Stimulated activated naive CD8-positive, alpha-beta T cell treated with anti-CD3 and anti-CD28 coated beads, Interleukin-15, Interleukin-2, amounts not matched to agents 100 ng/mL and 50 ng/mL, for 24 hours (primary cell): Measurements from ENCODE around the gene KIF18B.

Experiments
- H3K27ac Mint-ChIP-seq: one replicate; pipeline ENCODE4 v1.8.0; 2021; ENCODE audit warnings: mild to moderate bottlenecking, mixed read lengths
- H3K27me3 Mint-ChIP-seq: one replicate; pipeline ENCODE4 v1.8.0; 2021; ENCODE audit warnings: mixed read lengths
- H3K36me3 Mint-ChIP-seq: one replicate; pipeline ENCODE4 v1.8.0; 2021; ENCODE audit warnings: low read depth, mixed read lengths
- H3K4me1 Mint-ChIP-seq: one replicate; pipeline ENCODE4 v1.8.0; 2021; ENCODE audit warnings: low read depth, mixed read lengths
- H3K4me3 Mint-ChIP-seq: one replicate; pipeline ENCODE4 v1.8.0; 2021; ENCODE audit warnings: mild to moderate bottlenecking, mixed read lengths
- H3K9me3 Mint-ChIP-seq: one replicate; pipeline ENCODE4 v1.8.0; 2021; ENCODE audit warnings: mixed read lengths

The KIF18B gene

DNA sequence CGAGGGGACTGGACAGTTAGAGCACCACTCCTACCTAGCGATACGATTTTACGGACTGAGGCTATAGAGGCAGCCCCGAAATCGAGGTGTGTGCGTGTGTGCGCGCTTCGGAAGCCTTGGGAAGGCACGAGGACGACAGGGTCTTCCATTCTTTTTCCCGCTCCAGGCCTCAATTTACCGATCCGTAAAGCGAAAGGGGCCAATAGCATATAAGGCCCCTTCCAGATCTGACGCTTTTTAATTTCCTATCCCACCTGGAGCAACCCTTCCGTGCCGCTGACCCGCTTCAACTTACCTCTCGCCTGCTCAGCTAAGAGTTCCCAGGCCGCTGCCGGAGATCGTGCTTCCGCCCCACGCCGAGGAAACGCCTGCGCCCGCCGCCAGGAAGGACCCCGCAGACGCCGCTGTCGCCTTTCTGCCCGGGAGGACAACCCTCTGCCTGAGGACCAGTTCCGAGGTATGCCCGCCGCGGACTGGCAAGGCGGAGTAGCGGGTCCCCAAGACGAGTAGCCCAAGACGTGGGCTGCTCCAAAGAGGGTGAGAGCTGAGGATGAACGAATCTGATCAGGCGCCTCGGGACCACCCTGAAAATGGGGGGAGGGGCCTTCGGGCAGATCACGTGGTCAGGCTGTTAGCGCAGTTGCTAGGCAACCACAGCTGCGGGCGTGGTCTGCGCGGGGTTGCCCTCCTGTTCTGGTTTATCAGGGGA, 48.3 kb downstream of the KIF18B start, which contains the start of gene EFTUD2:
Gene EFTUD2 (minus strand): TSS at position 372 of the 709 bp plus-strand sequence. CDS start 4,924 bp downstream, outside the sequence.
- Mint-ChIP-seq H3K4me3 (peak within 1 kb of the TSS; percentile 97), H3K27me3 (no peaks in the 10 kb centered on the region), H3K27ac (peak within 1 kb of the TSS; percentile 100), H3K9me3 (no peaks in the 10 kb centered on the region), H3K36me3 (peaks cover 21% of the 10 kb centered on the region), H3K4me1 (peaks cover 37% of the 10 kb centered on the region)

DNA sequence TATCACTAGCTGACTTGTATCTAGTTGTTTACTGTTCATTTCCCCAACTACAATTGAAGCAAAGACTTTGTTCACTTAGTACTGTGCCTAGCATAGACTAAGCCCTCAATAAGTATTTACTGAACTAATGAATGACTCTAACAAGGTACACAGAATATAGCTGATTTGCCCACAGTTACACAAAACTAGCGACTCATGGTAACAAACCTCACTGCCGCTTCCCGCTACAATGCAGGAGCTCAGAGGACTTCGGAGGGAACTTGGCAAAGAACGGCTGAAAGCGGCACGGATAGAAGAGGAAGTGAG, 48.9 kb downstream of the KIF18B start:
- H3K36me3 Mint-ChIP-seq: peaks cover 22% of the 10 kb centered on the region
- no peaks in the 10 kb centered on the region for H3K27me3 Mint-ChIP-seq
- H3K4me1 Mint-ChIP-seq: peaks cover 37% of the 10 kb centered on the region
- H3K27ac Mint-ChIP-seq: peak overlapping the region; percentile 100
- H3K9me3 Mint-ChIP-seq: no peaks in the 10 kb centered on the region
- H3K4me3 Mint-ChIP-seq: peak overlapping the region; percentile 97

DNA sequence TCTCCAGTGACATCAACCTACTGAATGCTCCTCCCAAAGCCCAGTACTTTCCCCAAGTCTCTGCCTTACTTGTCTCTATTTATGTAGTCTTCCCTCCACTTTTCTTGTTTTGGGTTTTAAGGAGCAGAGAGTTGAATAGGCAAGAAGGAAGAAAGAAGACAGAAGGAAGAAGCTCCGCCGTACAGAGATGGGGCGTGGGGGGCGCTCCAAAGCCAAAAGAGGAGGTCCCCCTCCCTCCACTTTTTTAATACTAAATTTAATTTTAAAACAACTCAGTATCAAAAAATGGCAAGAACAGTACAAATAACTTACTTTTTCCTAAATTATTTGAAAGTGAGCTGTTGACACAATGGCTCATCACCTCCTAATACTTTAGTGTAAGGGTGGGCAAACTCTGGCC, 52.9 kb downstream of the KIF18B start:
- peaks cover 41% of the 10 kb centered on the region for H3K36me3 Mint-ChIP-seq
- peaks cover 35% of the 10 kb centered on the region for H3K4me1 Mint-ChIP-seq

DNA sequence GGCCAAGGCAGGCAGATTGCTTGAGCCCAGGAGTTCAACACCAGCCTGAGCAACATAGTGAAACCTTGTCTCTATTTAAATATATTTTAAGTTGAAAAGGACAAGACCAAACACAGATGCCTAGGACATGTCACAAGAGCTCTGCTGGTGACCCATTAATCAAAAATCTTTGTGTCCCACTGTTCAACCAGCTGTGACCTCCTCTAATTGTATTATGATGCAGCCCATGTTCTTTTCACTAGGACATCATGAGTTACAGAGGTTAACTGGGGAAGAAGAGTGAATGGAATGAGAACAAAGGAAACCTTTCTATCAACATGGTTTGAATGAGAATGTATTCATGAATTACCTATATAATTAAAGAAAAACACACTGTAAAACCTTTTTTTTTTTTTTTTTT, 55.3 kb downstream of the KIF18B start:
- peaks cover 35% of the 10 kb centered on the region for H3K36me3 Mint-ChIP-seq
- no peak overlapping the region for H3K4me3 Mint-ChIP-seq
- no peaks in the 10 kb centered on the region for H3K9me3 Mint-ChIP-seq
- no peak overlapping the region for H3K27ac Mint-ChIP-seq
- no peaks in the 10 kb centered on the region for H3K27me3 Mint-ChIP-seq
- peaks cover 23% of the 10 kb centered on the region for H3K4me1 Mint-ChIP-seq

More for the DNA sequence above, 52.9 kb downstream of the KIF18B start:
- Mint-ChIP-seq H3K4me3 (no peak overlapping the region), H3K9me3 (no peaks in the 10 kb centered on the region), H3K27me3 (no peaks in the 10 kb centered on the region), H3K27ac (no peak overlapping the region)

DNA sequence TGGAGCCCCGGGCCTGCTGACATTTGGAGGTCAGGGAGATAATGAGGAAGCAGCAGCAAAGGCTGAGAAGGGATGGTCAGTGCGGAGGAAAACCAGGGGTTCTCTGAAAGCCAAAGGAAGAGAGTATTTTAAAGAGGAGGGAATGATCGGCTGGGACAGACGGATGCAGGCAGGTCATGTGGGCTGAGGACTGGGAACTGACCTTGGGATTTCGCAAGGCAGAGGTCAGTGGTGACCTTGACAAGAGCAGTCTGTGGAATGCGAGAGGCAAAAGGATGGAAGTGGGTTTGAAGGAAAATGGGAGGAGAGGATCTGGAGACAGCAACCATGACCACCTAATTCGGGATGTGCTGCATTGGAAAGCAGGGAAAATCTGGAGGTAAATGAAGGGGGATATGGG, 58.6 kb downstream of the KIF18B start:
- Mint-ChIP-seq H3K27me3 (no peaks in the 10 kb centered on the region), H3K4me3 (no peak overlapping the region), H3K4me1 (peaks cover 7% of the 10 kb centered on the region), H3K36me3 (peaks cover 40% of the 10 kb centered on the region), H3K27ac (no peak overlapping the region), H3K9me3 (no peaks in the 10 kb centered on the region)

DNA sequence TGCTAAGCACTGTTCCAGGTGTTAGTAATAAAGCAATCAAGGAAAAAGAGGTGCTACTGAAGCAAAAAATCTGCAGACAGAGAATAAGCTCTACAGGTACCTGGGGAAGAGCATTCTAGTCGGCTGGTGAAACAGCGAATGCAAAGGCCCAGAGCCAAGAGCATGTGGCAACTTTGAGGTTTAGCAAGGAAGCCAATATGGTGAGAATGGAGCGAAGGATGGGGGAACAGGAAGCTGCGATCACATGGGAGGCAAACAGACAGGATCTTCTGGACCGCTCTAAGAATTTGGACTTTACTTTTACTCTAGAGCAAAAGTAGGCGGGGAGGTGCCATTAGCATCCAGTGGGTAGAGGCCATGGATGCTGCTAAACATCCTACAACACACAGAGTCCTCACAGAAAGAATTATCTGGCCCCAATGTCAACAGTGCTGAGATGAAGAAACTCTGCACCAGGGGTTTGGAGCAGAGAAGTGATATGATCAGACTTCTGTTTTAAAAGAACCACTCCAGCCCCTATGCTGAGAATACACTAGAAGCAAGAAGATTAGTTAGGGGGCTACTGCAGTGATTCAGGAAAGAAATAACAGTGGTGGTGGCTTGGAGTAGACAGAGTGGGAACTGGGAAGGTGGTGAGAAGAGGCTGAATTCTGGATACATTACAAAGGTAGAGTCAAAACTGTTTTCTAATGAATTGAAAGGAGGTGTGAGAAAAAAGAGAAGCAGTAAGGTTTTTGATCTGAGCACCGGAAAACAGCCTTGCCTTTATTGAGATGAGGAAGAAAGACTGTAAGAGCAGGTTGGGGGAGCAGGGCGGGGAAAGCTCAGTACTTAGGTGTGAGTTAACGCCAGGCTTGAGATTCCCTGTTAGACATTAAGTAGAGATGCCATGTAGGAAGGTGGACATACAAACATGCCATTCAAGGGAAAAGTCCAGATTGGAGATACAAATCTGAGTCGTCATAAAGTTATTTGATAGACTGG, 59.3 kb downstream of the KIF18B start:
- no peak overlapping the region for H3K4me3 Mint-ChIP-seq
- no peaks in the 10 kb centered on the region for H3K9me3 Mint-ChIP-seq
- H3K27me3 Mint-ChIP-seq: no peaks in the 10 kb centered on the region
- H3K27ac Mint-ChIP-seq: no peak overlapping the region
- H3K36me3 Mint-ChIP-seq: peaks cover 43% of the 10 kb centered on the region
- peaks cover 7% of the 10 kb centered on the region for H3K4me1 Mint-ChIP-seq

DNA sequence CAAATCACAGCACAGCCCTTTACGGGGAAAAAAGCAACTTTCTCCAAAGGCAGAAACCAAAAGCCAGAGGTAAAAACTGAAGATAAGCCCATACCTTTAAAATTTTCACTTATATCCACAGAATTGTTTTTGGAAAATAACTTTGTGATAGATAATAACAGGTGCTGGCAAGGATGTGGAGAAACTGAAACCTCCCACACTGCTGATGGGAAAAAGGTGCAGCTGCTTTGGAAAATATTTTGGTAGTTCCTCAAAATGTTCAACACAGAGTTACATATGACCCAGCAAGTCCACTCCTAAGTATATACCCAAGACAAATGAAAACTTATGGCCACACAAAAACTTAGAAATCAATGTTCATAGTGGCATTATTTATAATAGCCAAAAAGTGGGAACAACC, 60.6 kb downstream of the KIF18B start:
- no peaks in the 10 kb centered on the region for H3K9me3 Mint-ChIP-seq
- H3K36me3 Mint-ChIP-seq: peaks cover 48% of the 10 kb centered on the region
- H3K27ac Mint-ChIP-seq: no peak overlapping the region
- no peak overlapping the region for H3K4me3 Mint-ChIP-seq
- no peaks in the 10 kb centered on the region for H3K27me3 Mint-ChIP-seq
- peaks cover 7% of the 10 kb centered on the region for H3K4me1 Mint-ChIP-seq

DNA sequence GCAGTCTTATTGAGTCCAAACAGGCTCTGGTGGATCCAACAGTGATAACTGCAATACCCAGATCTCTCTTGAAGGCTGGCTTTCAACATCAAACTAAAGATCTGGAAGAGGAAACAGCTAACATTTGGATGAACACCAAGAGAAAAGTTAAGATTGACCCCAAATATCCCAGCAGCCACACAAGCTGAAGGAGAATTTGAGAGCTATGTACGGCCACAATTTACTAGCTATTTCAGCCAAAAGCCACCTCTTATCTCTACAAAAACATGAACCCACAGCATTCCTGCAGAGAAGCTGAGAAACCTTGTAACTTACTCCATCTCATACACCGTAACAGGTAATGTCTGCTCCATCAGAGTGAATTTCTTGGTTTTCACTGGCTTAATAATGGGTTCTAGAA, 62.6 kb downstream of the KIF18B start:
- H3K4me3 Mint-ChIP-seq: no peak overlapping the region
- H3K9me3 Mint-ChIP-seq: no peaks in the 10 kb centered on the region
- no peak overlapping the region for H3K27ac Mint-ChIP-seq
- peaks cover 56% of the 10 kb centered on the region for H3K36me3 Mint-ChIP-seq
- H3K27me3 Mint-ChIP-seq: no peaks in the 10 kb centered on the region
- H3K4me1 Mint-ChIP-seq: no peaks in the 10 kb centered on the region

DNA sequence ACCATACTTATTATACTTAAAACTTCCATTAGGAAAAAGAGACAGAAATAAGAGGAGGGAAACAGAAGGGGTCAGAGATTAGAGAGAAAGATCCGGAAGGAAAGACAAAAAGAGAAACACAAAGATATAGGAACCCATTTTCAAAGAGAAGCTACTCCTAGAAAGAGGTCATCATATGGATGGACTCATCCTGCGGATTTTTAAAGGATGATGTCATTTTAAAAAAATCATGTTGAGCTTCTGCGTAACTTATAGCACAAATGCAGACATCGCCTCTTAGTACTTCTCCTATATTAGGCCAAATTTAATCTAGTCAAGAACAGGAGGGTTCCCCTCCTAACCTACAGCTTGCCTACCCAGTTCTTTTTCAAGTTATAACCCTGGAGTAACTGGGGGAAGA, 66.4 kb downstream of the KIF18B start:
- Mint-ChIP-seq H3K4me1 (no peaks in the 10 kb centered on the region), H3K36me3 (peaks cover 78% of the 10 kb centered on the region), H3K9me3 (no peaks in the 10 kb centered on the region), H3K27ac (no peak overlapping the region), H3K4me3 (no peak overlapping the region), H3K27me3 (no peaks in the 10 kb centered on the region)

DNA sequence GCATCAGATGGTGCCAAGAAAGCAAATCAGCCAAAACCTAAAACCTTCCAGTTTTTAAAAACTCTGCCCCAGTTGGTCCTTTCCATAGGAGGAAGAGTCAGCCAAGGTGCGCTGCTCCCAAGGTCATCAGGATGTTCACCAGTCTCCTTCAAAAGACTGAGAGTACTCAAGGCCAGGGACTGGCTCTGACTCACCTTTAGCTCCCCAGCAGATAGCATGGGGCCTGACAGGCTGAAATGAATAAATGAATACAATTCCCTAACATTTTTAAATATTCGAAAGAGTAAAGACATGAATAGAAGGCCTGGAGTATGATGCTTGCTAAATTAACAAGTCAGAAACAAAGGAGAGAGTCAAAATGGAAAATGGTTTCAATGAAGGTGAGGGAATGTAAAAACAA, 67.5 kb downstream of the KIF18B start:
- Mint-ChIP-seq H3K36me3 (peaks cover 78% of the 10 kb centered on the region), H3K27ac (no peak overlapping the region), H3K4me1 (no peaks in the 10 kb centered on the region), H3K4me3 (no peak overlapping the region), H3K9me3 (no peaks in the 10 kb centered on the region), H3K27me3 (no peaks in the 10 kb centered on the region)

DNA sequence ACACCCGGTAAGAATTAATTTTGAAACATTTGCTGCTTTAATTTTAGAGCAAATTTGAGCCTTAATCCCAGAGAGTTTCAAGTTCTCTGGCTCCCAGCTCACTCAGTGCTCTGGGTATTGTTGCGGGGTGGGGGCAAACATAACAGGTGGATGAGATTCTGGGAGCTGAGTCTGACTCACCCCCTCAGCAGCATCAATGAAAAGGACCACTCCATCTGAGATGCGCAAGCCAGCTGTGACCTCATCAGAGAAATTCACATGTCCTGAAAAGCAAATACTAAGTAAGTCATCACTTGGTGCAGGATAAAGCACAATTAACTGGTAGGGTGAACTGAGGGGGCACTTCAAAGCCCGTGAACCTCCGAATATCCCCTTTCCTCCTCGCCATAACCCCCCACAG, 68.2 kb downstream of the KIF18B start:
- no peaks in the 10 kb centered on the region for H3K4me1 Mint-ChIP-seq
- no peaks in the 10 kb centered on the region for H3K27me3 Mint-ChIP-seq
- H3K36me3 Mint-ChIP-seq: peaks cover 72% of the 10 kb centered on the region
- no peak overlapping the region for H3K27ac Mint-ChIP-seq
- H3K9me3 Mint-ChIP-seq: no peaks in the 10 kb centered on the region
- no peak overlapping the region for H3K4me3 Mint-ChIP-seq

DNA sequence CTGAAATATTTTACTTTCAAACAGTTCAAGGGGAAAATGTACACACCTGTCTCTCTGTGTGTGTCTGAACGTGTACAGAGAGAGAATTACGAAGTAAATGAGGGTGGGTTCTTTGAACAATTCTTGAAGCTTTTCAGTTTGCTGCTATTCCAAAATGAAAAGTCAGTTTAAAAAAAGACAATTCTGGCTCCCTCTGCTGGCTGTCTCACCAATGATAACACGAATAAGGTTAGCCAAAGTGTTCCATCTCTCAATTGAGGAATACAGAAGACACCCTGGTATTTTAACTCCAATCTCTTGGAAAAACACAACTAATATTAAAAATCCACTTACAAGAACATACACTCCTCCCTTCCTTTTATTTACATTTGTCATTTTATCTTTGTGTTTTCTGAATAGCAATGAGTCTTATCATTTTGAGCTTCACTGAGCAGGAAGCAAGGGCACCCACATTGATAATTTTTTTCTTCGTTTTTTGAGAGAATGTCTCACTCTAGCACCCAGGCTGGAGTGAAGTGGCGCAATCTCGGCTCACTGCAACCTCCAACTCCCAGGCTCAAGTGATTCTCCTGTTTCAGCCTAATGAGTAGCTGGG, 68.8 kb downstream of the KIF18B start:
- Mint-ChIP-seq H3K27ac (no peak overlapping the region), H3K9me3 (no peaks in the 10 kb centered on the region), H3K4me1 (no peaks in the 10 kb centered on the region), H3K36me3 (peaks cover 74% of the 10 kb centered on the region), H3K27me3 (no peaks in the 10 kb centered on the region), H3K4me3 (no peak overlapping the region)

DNA sequence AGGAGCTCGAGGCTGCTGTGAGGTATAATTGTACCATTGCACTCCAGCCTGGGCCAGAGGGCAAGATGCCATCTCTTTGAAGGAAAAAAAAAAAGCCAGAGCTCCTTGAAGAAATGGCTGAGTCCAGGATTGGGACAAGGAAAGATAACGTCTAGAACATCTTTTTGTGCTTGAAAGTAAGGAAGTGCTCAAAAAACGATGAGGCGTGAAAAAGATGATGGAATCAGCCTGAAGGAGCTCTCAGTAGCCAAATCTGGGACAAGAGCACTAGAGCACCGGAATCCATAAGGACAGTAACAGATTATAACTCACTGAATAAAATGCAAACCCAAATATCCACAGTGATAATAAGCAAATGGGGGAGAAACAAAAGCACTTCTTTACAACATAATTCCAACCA, 70.5 kb downstream of the KIF18B start:
- Mint-ChIP-seq H3K36me3 (peaks cover 71% of the 10 kb centered on the region), H3K27me3 (no peaks in the 10 kb centered on the region), H3K4me3 (no peak overlapping the region), H3K27ac (no peak overlapping the region), H3K4me1 (no peaks in the 10 kb centered on the region), H3K9me3 (no peaks in the 10 kb centered on the region)

DNA sequence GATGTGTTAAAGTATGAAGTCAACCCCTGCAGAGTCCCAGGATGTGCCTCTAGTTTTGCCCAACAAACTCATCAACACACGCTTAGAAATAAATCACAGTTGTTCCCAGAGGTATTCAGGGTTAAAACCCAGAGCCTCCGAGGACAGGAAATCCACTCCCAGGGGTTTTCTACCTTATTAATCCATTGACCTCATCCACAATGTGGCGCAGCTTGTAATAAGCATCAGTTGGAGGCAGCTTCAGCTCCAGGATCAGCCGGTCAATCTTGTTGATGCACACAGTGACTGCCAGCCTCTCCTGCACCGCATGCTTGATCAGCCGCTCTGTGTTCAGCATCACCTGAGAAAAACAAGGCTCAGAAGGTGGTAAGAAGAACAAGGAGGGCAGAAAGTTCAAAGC, 71.8 kb downstream of the KIF18B start:
- H3K27me3 Mint-ChIP-seq: no peaks in the 10 kb centered on the region
- peaks cover 69% of the 10 kb centered on the region for H3K36me3 Mint-ChIP-seq
- no peaks in the 10 kb centered on the region for H3K4me1 Mint-ChIP-seq
- no peak overlapping the region for H3K4me3 Mint-ChIP-seq
- H3K27ac Mint-ChIP-seq: no peak overlapping the region
- no peaks in the 10 kb centered on the region for H3K9me3 Mint-ChIP-seq
